H54 (cell line): ENCODE data around the gene SPINK9.
A peak's percentile ranks its signal among the peaks of the same experiment; 100 is the strongest.

Experiments
- DNase-seq: peaks from one replicate; pipeline ENCODE4 v3.0.0; 2011; ENCODE audit warnings: low spot score, mixed read lengths; ENCODE audit not compliant: insufficient read length
- FAIRE-seq: peaks from 3 replicates; lab custom pipeline; 2011; peaks lifted over from hg19 to GRCh38; lab: Jason Lieb, UNC
- POLR2A ChIP-seq: IDR thresholded peaks from 2 replicates; pipeline ENCODE4 v1.6.1; 2011; ENCODE audit warnings: low read depth, mild to moderate bottlenecking, low read length

SPINK9 gene

GRCh38 chr5:148342371-148343045, 7.1 kb downstream of the SPINK9 start:
- DNase-seq: no peak
- FAIRE-seq: no peak
- no peak for TF ChIP-seq POLR2A

GRCh38 chr5:148343046-148343407, 7.7 kb downstream of the SPINK9 start:
- FAIRE-seq (peak; percentile 41), DNase-seq (no peak)
- no peak for TF ChIP-seq POLR2A

DNA sequence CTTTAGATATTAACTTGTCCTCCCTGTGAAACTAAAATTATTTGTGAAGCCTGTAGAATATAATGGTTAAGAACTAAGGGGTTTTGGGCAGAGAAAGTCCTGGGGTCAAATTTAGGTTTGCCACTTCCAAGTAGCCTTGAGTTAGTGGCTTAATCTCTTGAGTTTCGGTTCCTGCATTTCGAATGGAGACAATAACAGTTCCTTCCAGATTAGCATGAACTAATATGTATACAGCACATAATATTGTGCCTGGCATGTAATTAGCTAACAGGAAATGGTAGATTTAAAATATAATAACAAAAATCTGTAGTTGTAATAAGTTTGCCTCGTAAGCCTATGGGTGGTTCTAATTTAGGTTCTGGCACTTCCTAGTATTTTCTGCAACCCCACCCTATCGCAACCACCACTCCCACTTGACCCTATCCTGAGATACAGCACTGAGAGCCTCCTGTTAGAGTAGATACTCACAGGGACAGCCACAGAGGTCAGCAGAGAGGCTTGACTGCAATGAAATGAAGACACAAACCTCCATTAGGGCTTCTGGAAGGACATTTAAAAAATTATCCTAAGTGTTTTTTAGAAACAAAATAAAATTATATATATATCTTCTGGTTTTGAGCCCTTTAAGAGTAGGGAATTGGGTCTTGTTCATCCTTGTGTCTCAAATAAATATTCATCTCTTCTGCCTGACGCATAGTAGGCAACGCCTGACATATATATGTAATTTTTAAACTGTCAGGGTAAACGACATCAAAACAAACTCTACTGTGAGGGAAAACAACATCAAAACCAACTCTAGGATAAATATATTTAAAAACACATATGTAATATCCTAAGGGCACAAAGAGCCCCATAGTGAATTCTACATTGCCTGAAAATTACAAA, 8.5 kb downstream of the SPINK9 start:
- FAIRE-seq (no peak), DNase-seq (no peak)
- no peak for TF ChIP-seq POLR2A

- FAIRE-seq (no peak), DNase-seq (no peak)
- TF ChIP-seq POLR2A: no peak
These were observed 12.3 kb downstream of the SPINK9 start for GRCh38 chr5:148347706-148348105.

- DNase-seq (no peak), FAIRE-seq (no peak)
- no peak for TF ChIP-seq POLR2A
These were observed 17.3 kb downstream of the SPINK9 start for GRCh38 chr5:148352696-148353095.

DNA sequence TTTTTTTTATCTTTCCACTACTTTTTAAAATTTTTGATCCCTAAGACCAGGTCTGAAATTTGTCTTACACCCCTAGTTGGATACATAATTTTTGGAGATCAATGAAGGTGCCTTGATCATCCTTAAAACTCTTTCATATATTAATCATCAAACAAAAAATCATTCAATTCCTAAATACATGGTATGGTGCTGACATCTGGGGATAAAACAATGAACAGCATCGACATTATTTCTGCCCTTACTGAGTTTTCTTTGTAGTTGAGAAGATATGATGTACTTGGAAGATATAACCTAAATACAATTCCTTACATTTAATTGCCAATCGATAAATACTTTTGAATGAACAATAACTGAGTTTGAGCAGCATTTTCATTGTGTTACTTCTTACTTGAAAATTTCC, 18.3 kb downstream of the SPINK9 start:
- no peak for DNase-seq
- no peak for TF ChIP-seq POLR2A
- no peak for FAIRE-seq

GRCh38 chr5:148364343-148364742, 29.0 kb downstream of the SPINK9 start:
- no peak for TF ChIP-seq POLR2A
- FAIRE-seq: no peak
- no peak for DNase-seq

- no peak for FAIRE-seq
- no peak for TF ChIP-seq POLR2A
These were observed 32.9 kb downstream of the SPINK9 start for GRCh38 chr5:148368299-148368698.

DNA sequence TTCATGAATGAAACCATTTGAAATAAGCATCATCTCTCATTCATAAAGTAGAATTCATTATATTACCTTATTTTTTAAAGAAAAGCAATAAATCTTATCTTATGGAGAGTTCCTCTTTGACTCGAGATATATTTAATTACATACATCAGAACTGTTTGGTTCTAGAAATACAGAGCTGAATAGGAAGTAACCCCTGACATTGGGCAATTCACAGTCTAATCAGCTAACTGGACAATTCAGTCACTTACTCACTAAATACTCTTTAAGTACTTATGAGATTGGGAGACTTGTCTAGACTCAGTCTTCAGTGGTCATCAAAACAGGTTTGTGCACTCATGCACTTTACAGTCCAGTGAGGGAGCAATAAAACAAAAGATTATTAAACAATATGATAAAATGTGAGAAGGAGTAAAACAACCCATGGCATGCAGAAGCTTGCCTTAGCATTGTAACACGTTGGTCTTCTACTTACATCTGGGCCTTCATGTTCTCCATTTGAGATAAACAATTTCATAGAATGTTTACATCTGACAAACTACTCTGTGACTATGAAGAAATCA, 36.9 kb downstream of the SPINK9 start:
- DNase-seq (no peak), FAIRE-seq (no peak)
- no peak for TF ChIP-seq POLR2A

More at GRCh38 chr5:148368299-148368698, 32.9 kb downstream of the SPINK9 start:
- no peak for DNase-seq

- no peak for DNase-seq
- FAIRE-seq: no peak
- no peak for TF ChIP-seq POLR2A
These were observed 37.5 kb downstream of the SPINK9 start for GRCh38 chr5:148372893-148373292.

DNA sequence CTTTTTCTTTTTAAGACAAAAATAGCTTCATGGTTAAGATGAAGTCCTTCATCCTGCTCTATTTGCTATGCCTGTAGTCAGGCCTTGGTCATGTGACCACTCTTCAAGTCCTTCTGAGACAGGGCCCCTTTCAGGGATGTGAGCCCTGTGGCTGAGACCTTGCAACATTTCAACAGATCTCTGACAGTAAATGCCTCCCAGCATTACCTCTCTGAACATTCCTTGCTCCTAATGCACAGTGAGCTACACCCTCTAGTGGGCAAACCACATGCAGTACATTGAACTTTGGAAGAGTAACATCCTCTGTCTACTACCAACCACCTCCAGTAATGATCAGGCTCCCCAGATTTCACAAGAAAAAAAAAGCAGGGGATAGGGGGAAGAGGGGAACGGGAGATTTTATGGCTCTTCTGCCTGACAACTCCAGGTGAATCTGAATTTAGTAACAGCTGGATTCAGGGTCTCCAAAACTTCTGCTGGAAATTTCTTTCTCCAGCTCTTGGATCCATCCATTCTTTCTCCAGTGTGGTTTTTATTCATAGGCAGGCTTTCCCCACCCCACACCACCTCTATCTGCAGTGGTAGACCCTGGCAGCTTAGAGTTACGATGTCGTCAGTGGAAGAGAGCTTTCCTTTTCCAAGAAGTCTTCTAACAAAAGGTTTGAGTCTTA, 39.5 kb downstream of the SPINK9 start:
- DNase-seq: peak; percentile 18
- FAIRE-seq: peak; percentile 97
- no peak for TF ChIP-seq POLR2A

- no peak for DNase-seq
- FAIRE-seq: no peak
- TF ChIP-seq POLR2A: no peak
These were observed 40.8 kb downstream of the SPINK9 start for GRCh38 chr5:148376198-148376597.

- no peak for TF ChIP-seq POLR2A
- FAIRE-seq: no peak
- DNase-seq: no peak
These were observed 43.3 kb downstream of the SPINK9 start for GRCh38 chr5:148378670-148379069.

- no peak for TF ChIP-seq POLR2A
- FAIRE-seq: no peak
These were observed 44.0 kb downstream of the SPINK9 start for GRCh38 chr5:148379340-148379739.

More at GRCh38 chr5:148379340-148379739, 44.0 kb downstream of the SPINK9 start:
- DNase-seq: no peak
